DOHH2 (cell line): ENCODE measurements around the gene HSPG2.
"Not testable (repeated sequence)": the region's sequence is repeated elsewhere in the genome, so short reads cannot be mapped to it uniquely, and the experiment has no call there.

Experiments
- H3F3A ChIP-seq: fragments of 200-600 bp; sonication (generic), shearing (Covaris generic); 2 replicates; pipeline ENCODE4 v1.6.0; 2016; ENCODE audit warnings: antibody characterized with exemption, mild to moderate bottlenecking; ENCODE audit not compliant: control insufficient read depth, insufficient read depth
- H3K27ac ChIP-seq: fragments of 200-600 bp; sonication (generic); 2 replicates; pipeline ENCODE4 v1.5.1; 2014; ENCODE audit warnings: low read depth, mild to moderate bottlenecking, low read length, moderate library complexity
- H3K27me3 ChIP-seq: fragments of 200-600 bp; sonication (generic); 2 replicates; pipeline ENCODE4 v1.6.1; 2014; ENCODE audit warnings: mild to moderate bottlenecking, low read length, mixed read lengths; ENCODE audit not compliant: control insufficient read depth
- H3K36me3 ChIP-seq: fragments of 200-600 bp; sonication (generic); 2 replicates; pipeline ENCODE4 v1.6.1; 2014; ENCODE audit warnings: mild to moderate bottlenecking, low read length, moderate library complexity, mixed read lengths; ENCODE audit not compliant: control insufficient read depth
- H3K4me1 ChIP-seq: fragments of 200-600 bp; sonication (generic); 2 replicates; pipeline ENCODE4 v1.6.1; 2014; ENCODE audit warnings: mild to moderate bottlenecking, low read length, mixed read lengths; ENCODE audit not compliant: control insufficient read depth
- H3K4me2 ChIP-seq: fragments of 200-600 bp; sonication (generic); 2 replicates; pipeline ENCODE4 v1.6.0; 2014; ENCODE audit warnings: mild to moderate bottlenecking, low read length, moderate library complexity
- H3K4me3 ChIP-seq: fragments of 200-600 bp; sonication (generic); 2 replicates; pipeline ENCODE4 v1.5.1; 2014; ENCODE audit warnings: mild to moderate bottlenecking, low read length, mixed read lengths
- H3K79me2 ChIP-seq: fragments of 200-600 bp; sonication (generic); 2 replicates; pipeline ENCODE4 v1.6.1; 2014; ENCODE audit warnings: mild to moderate bottlenecking, low read length, mixed read lengths; ENCODE audit not compliant: control insufficient read depth
- H3K9me2 ChIP-seq: fragments of 200-600 bp; sonication (generic); replicated peaks from 2 replicates; pipeline ENCODE4 v1.6.1; 2014; ENCODE audit warnings: mild to moderate bottlenecking, low read length, mixed read lengths; ENCODE audit not compliant: control insufficient read depth
- H3K9me3 ChIP-seq: fragments of 200-600 bp; sonication (generic); 2 replicates; pipeline ENCODE4 v1.6.1; 2014; ENCODE audit warnings: antibody characterized with exemption, low read length, mixed read lengths; ENCODE audit not compliant: control insufficient read depth, insufficient read depth
- H4K20me1 ChIP-seq: fragments of 200-600 bp; sonication (generic); 2 replicates; pipeline ENCODE4 v1.6.0; 2014; ENCODE audit warnings: low read depth, mild to moderate bottlenecking, antibody characterized with exemption, low read length, moderate library complexity; ENCODE audit not compliant: control insufficient read depth, insufficient read depth
- CTCF ChIP-seq: fragments of 200-600 bp; sonication (generic); IDR thresholded peaks from one replicate; pipeline ENCODE4 v1.5.1; 2014; ENCODE audit warnings: antibody characterized with exemption, mild to moderate bottlenecking, low read depth, low read length; ENCODE audit not compliant: poor library complexity, severe bottlenecking
- EZH2phosphoT487 ChIP-seq: fragments of 200-600 bp; sonication (generic); IDR thresholded peaks from 2 replicates; pipeline ENCODE4 v1.6.1; 2017; ENCODE audit warnings: borderline replicate concordance, mild to moderate bottlenecking, antibody characterized with exemption, low read length, moderate library complexity, mixed read lengths

Gene HSPG2

GRCh38 chr1:21970523-21970922 lies 33.4 kb upstream of the HSPG2 start:
- H3F3A ChIP-seq, H3K27ac ChIP-seq, H3K4me3 ChIP-seq, H3K9me3 ChIP-seq, H4K20me1 ChIP-seq, H3K4me2 ChIP-seq, H3K79me2 ChIP-seq, H3K36me3 ChIP-seq, H3K4me1 ChIP-seq, H3K27me3 ChIP-seq, H3K9me2 ChIP-seq: not testable (repeated sequence)

GRCh38 chr1:21969066-21969465 lies 32.0 kb upstream of the HSPG2 start:
- not testable (repeated sequence) for H4K20me1 ChIP-seq, H3K27me3 ChIP-seq, H3K79me2 ChIP-seq, H3K27ac ChIP-seq, H3K4me2 ChIP-seq, H3K9me3 ChIP-seq, H3K36me3 ChIP-seq, H3K9me2 ChIP-seq, H3K4me1 ChIP-seq, H3F3A ChIP-seq, H3K4me3 ChIP-seq

DNA sequence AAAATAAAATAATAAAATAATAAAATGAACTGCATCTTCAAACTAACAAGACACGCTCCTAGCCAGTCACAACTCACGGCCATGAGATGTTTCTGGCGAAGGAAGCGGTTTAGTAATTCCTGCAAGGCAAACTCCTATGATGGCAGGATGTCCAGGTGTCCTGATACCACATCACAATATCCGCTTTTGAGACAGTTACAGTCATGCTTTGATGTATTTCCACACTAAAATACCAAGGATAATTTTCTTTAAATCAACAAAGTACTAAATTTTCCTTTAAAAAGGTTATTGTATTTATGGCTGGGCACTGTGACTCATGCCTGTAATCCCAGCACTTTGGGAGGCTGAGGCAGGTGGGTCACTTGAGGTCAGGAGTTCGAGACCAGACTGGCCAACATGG lies 30.1 kb upstream of the HSPG2 start:
- H3K4me1 ChIP-seq, H3K27me3 ChIP-seq, H3F3A ChIP-seq, H3K79me2 ChIP-seq, H3K9me3 ChIP-seq, H3K4me3 ChIP-seq, H3K4me2 ChIP-seq, H3K36me3 ChIP-seq, H3K27ac ChIP-seq, H3K9me2 ChIP-seq, H4K20me1 ChIP-seq: not testable (repeated sequence)

GRCh38 chr1:21966247-21967000 lies 29.3 kb upstream of the HSPG2 start:
- Histone ChIP-seq H3K4me2 (no peak overlapping the region), H3K27me3 (no peaks in the 10 kb centered on the region)

More at GRCh38 chr1:21966247-21967000, 29.3 kb upstream of the HSPG2 start:
- no peaks in the 10 kb centered on the region for H3K9me2 ChIP-seq
- no peak overlapping the region for H3K4me3 ChIP-seq
- no peaks in the 10 kb centered on the region for H4K20me1 ChIP-seq
- H3K36me3 ChIP-seq = no peaks in the 10 kb centered on the region
- no peaks in the 10 kb centered on the region for H3F3A ChIP-seq
- H3K4me1 ChIP-seq = no peaks in the 10 kb centered on the region
- no peak overlapping the region for H3K27ac ChIP-seq
- H3K9me3 ChIP-seq = no peaks in the 10 kb centered on the region
- H3K79me2 ChIP-seq = no peaks in the 10 kb centered on the region
- TF ChIP-seq CTCF (no peak), EZH2phosphoT487 (no peak)
